GM12864 (cell line): ENCODE data around the gene SAMMSON.

Experiments
- DNase-seq: peaks from one replicate; pipeline ENCODE4 v3.0.0-alpha.2; 2011; ENCODE audit warnings: low read depth
- H3K4me3 ChIP-seq: 2 replicates; pipeline ENCODE4 v1.5.1; 2011; ENCODE audit warnings: mild to moderate bottlenecking, low read depth, low read length, control low read depth
- TF ChIP-seq, protein P1 (sequence below): IDR thresholded peaks from 2 replicates; pipeline ENCODE4 v1.5.1; 2011; ENCODE audit warnings: low read depth, mild to moderate bottlenecking, moderate library complexity, low read length, control low read depth, inconsistent platforms; ENCODE audit errors: missing control alignments

Gene SAMMSON

DNA sequence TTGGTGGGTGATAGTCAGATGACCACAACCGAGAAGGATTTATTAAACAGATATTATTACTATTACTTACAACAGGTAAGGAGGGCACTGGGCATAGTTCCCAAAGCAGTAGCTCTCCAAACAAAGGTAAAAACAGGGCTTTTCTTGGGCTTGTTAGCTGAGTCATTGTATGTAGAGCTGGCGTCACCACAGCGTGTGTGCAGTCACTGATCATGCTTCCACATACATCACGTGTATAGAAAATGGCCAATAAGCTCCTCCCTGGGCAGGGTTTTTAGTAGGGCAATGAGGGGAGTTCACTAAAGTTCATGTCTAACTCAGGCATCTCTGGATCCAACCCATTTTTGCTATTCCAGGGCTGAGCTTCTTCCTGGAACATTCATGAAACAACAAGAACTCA is 5.8 kb upstream of the SAMMSON start:
- TF ChIP-seq, protein P1, sequence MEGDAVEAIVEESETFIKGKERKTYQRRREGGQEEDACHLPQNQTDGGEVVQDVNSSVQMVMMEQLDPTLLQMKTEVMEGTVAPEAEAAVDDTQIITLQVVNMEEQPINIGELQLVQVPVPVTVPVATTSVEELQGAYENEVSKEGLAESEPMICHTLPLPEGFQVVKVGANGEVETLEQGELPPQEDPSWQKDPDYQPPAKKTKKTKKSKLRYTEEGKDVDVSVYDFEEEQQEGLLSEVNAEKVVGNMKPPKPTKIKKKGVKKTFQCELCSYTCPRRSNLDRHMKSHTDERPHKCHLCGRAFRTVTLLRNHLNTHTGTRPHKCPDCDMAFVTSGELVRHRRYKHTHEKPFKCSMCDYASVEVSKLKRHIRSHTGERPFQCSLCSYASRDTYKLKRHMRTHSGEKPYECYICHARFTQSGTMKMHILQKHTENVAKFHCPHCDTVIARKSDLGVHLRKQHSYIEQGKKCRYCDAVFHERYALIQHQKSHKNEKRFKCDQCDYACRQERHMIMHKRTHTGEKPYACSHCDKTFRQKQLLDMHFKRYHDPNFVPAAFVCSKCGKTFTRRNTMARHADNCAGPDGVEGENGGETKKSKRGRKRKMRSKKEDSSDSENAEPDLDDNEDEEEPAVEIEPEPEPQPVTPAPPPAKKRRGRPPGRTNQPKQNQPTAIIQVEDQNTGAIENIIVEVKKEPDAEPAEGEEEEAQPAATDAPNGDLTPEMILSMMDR: no peak
- H3K4me3 ChIP-seq: no peak overlapping the region
- DNase-seq: no peak

DNA sequence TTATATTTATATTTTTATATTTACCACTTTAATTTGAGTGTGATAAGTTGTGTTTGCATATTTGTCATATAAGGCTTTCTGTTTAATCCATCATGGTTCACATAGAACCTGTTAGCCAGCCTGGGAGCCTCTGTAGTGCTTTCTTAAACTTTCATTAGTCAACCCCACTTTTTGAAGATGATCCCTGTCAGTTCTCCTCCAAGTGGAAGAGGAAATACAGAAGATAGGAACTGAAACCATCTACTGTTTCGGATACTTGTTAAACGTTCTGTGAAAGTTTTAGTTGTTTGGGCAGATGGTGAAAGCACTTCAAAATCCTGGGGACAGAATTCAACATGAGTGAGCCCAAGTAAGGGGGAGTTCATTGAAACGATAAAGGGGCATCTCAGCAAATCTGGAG is 4.6 kb upstream of the SAMMSON start:
- H3K4me3 ChIP-seq: no peak overlapping the region
- no peak for DNase-seq
- TF ChIP-seq, protein P1: no peak

DNA sequence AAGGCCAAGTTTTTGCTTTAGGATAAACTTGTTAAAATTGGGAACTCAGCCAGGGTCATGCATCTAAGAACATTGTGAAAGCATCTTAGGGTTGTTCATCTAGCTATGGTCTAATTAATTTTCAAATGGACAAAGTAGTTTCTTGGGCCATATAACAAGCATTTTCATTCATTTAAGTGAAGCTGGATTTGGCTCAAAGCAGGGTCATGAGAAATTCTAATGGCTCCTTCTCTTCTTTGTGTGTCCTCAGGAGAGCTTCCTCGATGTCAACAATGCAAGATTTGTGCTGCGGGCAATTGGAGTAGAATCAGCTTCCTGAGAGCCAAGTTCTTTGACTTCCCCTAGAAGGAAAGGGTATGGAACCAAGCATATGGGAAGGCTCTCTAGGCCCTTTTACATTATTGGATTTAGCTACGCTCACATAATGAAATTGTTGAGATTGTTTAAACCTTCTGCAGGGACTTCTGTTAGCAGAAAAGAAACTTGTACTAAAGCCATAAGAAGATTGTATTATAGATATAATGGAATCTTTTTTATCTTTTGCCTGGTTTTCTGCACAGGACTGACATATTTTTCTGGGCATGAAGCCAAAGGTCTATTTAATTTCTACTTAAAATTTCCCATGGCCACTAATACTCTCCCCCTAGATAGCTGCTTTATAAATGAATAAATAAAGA is 1.8 kb upstream of the SAMMSON start:
- H3K4me3 ChIP-seq: no peak overlapping the region
- no peak for DNase-seq
- TF ChIP-seq, protein P1: no peak

DNA sequence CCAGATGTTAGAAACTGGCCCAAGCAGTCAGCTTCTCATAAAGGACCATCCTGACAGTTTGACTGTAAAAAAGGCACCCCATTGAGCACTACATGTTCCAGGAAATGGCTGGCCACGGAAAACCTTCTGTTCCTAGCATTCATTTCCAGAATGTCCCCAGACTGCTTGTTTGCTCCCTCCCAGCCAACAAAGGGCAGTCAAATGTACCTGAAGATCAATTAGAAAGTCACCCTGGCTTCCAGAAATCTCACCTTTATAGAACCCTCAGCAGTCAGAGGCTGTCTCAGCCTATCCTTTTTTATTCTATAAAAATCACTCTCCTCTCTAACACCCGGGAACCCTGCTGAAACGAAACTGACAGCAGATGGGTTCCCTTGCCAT is 784 bp upstream of the SAMMSON start:
- H3K4me3 ChIP-seq: no peak overlapping the region
- TF ChIP-seq, protein P1: no peak
- DNase-seq: no peak

DNA sequence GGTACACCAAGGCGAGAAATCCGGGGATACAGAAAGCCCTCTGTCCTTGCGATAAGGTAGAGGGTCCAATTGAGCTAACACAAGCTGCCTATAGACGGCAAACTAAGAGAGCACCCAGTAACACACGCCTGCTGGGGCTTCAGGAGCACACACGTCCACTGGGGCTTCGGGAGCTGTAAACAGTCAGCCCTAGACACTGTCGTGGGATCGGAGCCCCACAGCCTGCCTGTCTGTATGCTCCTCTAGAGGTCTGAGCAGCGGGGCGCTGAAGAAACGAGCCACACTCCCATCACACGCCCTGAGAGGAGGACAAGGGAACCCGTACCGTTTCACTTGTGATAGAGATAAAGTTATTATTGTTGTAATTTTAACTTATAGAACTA is 486 bp downstream of the SAMMSON start:
- no peak overlapping the region for H3K4me3 ChIP-seq
- no peak for DNase-seq
- TF ChIP-seq, protein P1: no peak

DNA sequence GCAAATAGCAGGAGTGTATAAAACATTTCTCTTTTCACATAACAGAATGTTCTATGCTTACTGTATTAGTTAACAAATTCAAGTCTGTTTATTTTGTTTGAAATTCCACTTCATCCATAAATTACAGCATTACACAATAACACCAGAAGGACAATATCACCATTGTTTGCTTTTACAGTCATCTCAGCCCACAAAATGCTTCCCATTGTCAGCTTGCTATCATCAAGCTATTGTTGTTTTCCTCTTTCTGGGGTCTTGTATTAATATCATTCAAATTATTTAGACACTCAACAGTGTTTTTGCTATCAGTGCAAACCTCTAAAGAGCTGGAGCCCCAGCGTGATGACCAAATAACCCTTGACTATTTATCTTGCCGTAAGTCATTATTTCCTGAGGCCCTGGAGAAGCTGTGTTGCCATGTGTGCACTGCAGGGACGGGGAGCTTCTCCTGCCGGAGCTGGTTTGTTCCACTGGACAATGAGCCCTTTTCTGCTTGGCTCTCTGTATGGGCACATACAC is 1.1 kb downstream of the SAMMSON start:
- DNase-seq: no peak
- H3K4me3 ChIP-seq: no peak overlapping the region
- TF ChIP-seq, protein P1: no peak

DNA sequence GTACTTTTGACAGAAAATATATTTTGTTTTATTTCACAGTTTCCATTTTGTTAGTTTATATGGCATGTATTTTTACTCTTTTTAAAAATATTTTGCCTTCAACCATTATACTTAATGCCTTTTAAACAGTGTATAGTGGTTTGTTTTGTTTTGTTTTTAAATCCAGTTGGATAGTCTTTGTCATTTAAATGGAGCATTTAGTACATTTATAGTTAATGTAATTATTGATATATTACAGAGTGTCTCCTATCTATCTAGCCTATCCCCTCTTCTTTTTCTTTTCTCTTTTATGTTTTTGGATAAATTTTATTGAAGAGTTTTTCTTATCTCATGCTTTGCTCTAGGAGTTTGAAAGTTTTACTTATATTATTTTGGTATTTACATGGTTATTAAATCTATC is 3.6 kb downstream of the SAMMSON start:
- TF ChIP-seq, protein P1: no peak
- no peak for DNase-seq
- no peak overlapping the region for H3K4me3 ChIP-seq
